BJ (cell line): ENCODE data around the gene SUN1. TPM values are rescaled to one million over a fixed set of nuclear protein-coding genes. Genes with fewer than 3 reads are reported as not detected.
"Not testable (repeated sequence)": the region's sequence is repeated elsewhere in the genome, so short reads cannot be mapped to it uniquely, and the experiment has no call there.

Experiments
- CTCF ChIA-PET: fragments of 350-600 bp; formaldehyde crosslinking; extraction: SDS; loops from one replicate; lab custom pipeline; 2021; ENCODE audit warnings: antibody characterized with exemption, inconsistent platforms; lab: Yijun Ruan, JAX
- POLR2A ChIA-PET: fragments of 300-600 bp; sonication (Branson Sonifier 250); formaldehyde crosslinking; extraction: SDS; loops from one replicate; lab custom pipeline; 2021; ENCODE audit warnings: antibody characterized with exemption; lab: Charles Lee
- DNase-seq: peaks from one replicate; pipeline ENCODE4 v3.0.0-alpha.2; 2011; ENCODE audit warnings: low read depth
- H3K27me3 ChIP-seq: 2 replicates; pipeline ENCODE4 v1.6.0; 2011; ENCODE audit warnings: low read length; ENCODE audit not compliant: control insufficient read depth, insufficient read depth
- H3K36me3 ChIP-seq: 2 replicates; pipeline ENCODE4 v1.5.1; 2011; ENCODE audit warnings: low read length; ENCODE audit not compliant: control insufficient read depth, insufficient read depth
- H3K4me3 ChIP-seq: 2 replicates; pipeline ENCODE4 v1.5.1; 2011; ENCODE audit warnings: low read depth, mild to moderate bottlenecking, control low read depth, low read length
- polyA plus RNA-seq: library from polyadenylated mRNA; depleted of rRNA; stranded (reverse); fragments of >200 nt; gene quantifications from 2 replicates; pipeline ENCODE4 v1.2.3, GENCODE V29; 2011
- TF ChIP-seq, protein P1 (sequence below): IDR thresholded peaks from 2 replicates; pipeline ENCODE4 v1.5.1; 2011; ENCODE audit warnings: low read depth, mild to moderate bottlenecking, control low read depth, inconsistent platforms, low read length, moderate library complexity; ENCODE audit not compliant: insufficient read depth

SUN1 gene
- polyA plus RNA-seq, 1 experiment = 222 TPM

DNA sequence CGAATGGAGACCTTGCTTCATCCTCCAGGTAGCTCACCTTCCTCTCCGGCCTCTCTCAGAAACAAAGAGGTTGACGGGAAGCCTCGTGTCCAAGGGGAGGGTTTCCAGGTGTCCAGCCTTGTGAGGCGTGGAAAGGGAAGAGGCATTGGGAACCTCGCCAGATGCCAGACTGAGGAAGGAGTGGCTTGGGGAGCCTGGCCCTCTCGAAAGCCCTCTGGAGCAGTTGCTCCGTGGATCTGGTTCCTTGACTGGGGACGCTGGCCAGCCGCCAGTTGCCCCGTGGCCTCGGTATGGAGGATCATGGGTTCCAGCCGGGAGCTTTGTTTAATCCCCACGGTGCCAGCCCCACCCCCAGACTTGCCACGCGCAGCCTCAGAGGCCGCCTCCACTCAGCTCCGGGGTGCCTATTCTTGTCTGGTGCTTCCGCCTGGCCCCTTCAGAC lies 30.3 kb upstream of the SUN1 start:
- DNase-seq = no peak
- TF ChIP-seq, protein P1, sequence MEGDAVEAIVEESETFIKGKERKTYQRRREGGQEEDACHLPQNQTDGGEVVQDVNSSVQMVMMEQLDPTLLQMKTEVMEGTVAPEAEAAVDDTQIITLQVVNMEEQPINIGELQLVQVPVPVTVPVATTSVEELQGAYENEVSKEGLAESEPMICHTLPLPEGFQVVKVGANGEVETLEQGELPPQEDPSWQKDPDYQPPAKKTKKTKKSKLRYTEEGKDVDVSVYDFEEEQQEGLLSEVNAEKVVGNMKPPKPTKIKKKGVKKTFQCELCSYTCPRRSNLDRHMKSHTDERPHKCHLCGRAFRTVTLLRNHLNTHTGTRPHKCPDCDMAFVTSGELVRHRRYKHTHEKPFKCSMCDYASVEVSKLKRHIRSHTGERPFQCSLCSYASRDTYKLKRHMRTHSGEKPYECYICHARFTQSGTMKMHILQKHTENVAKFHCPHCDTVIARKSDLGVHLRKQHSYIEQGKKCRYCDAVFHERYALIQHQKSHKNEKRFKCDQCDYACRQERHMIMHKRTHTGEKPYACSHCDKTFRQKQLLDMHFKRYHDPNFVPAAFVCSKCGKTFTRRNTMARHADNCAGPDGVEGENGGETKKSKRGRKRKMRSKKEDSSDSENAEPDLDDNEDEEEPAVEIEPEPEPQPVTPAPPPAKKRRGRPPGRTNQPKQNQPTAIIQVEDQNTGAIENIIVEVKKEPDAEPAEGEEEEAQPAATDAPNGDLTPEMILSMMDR = no peak
- Histone ChIP-seq H3K4me3 (no peak overlapping the region), H3K36me3 (no peaks in the 10 kb centered on the region), H3K27me3 (no peaks in the 10 kb centered on the region)
- CTCF ChIA-PET = no interaction called here
- POLR2A ChIA-PET = no interaction called here

DNA sequence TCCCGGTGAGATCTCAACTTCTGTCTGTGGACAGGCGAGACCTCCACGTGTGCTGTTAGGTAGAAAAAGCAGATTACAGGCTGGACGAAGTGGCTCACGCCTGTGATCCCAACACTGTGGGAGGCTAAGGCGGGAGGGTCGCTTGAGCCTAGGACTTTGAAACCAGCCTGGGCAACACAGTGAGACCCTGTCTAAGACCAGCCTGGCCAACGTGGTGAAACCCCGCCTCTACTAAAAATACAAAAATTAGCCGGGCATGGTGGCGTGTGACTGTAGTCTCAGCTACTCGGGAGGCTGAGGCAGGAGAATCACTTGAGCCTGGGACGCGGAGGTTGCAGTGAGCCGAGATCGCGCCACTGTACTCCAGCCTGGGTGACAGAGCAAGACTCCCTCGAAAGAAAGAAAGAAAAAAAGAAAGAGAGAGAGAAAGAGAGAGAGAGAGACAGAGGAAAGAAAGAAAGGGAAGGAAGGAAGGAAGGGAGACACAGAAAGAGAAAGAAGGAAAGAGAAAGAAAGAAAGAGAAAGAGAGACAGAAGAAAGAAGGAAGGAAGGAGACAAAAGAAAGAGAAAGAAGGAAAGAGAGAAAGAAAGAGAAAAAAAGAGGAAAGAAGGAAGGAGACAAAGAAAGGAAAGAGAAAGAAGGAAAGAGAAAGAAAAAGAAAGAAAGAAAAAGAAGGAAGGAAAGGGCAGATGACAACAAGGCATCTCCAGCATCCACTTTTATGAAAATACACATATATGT lies 29.6 kb upstream of the SUN1 start:
- Histone ChIP-seq H3K36me3 (no peaks in the 10 kb centered on the region), H3K27me3 (no peaks in the 10 kb centered on the region), H3K4me3 (no peak overlapping the region)
- CTCF ChIA-PET = no interaction called here
- POLR2A ChIA-PET = no interaction called here
- TF ChIP-seq, protein P1 = no peak
- DNase-seq = no peak

DNA sequence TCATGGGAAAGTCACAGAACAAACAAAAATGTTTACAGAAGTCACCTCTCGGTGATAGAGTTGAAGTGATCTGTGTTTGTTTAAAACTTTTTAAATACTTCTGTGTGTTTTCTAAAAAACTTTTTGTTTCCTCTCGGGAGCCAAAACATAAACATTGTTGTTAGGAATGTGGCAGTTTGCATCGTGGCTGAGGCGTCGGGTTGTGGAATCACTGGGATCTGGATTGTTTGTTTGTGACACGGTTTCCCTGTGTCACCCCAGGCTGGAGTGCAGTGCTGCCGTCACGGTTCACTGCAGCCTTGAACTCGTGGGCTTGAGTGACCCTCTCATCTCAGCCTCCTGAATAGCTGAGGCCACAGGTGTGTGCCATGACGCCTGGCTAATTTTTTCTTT lies 29.0 kb upstream of the SUN1 start:
- no peak for DNase-seq
- H3K4me3 ChIP-seq = no peak overlapping the region
- no peaks in the 10 kb centered on the region for H3K36me3 ChIP-seq
- ChIA-PET POLR2A (no interaction called here), CTCF (no interaction called here)
- no peaks in the 10 kb centered on the region for H3K27me3 ChIP-seq
- TF ChIP-seq, protein P1 = no peak

DNA sequence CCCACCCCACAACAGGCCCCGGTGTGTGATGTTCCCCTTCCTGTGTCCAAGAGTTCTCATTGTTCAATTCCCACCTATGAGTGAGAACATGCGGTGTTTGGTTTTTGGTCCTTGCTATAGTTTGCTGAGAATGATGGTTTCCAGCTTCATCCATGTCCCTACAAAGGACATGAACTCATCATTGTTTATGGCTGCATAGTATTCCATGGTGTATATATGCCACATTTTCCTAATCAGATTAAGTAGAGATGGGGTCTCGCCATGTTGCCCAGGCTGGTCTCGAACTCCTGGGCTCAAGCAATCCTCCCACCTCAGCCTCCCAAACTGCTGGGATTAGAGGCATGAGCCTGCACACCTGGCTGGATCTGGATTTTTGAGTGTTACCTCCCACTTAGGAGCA lies 28.5 kb upstream of the SUN1 start:
- not testable (repeated sequence) for H3K36me3 ChIP-seq

DNA sequence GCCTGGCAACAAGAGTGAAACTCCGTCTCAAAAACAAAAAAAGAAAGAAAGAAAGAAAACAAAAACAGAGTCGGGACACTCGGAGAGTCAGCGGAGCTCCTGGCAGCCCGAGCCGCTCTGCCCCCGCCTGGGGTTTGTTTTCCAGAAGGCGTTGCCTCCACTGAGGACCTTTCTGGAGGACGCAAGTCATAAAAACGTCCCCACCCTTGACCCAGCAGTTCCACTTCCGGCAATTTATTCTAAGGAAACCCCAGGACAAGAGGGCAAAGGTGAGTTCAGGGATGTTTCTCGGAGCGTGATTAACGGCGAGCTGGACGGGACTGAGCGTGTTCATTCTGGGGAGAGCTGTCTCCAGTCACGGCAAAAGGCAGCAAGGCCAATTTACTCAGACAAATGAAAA lies 27.0 kb upstream of the SUN1 start:
- ChIA-PET POLR2A (no interaction called here), CTCF (interaction anchor here (0.6 to 0.7 kb wide), 2 partner anchors 8 to 357 kb away, joined by 3 read pairs; no protein-coding TSS in a partner anchor)
- DNase-seq = no peak
- TF ChIP-seq, protein P1 = no peak
- Histone ChIP-seq H3K27me3 (no peaks in the 10 kb centered on the region), H3K36me3 (no peaks in the 10 kb centered on the region), H3K4me3 (no peak overlapping the region)

More for the DNA sequence above, 28.5 kb upstream of the SUN1 start:
- POLR2A ChIA-PET, H3K4me3 ChIP-seq, CTCF ChIA-PET, H3K27me3 ChIP-seq, DNase-seq: not testable (repeated sequence)
